Stimulated activated CD4-positive, alpha-beta T cell treated with anti-CD3 and anti-CD28 coated beads, Interleukin-12 subunit alpha, Interleukin-12 subunit beta, amount 100 ng/mL, for 48 hours (primary cell): ENCODE data around the gene PXT1.
A peak's percentile ranks its signal among the peaks of the same experiment; 100 is the strongest.
"Not testable (repeated sequence)": the region's sequence is repeated elsewhere in the genome, so short reads cannot be mapped to it uniquely, and the experiment has no call there.

Experiments
- DNase-seq, 3 donors: peaks; one replicate each; pipeline ENCODE4 v3.0.0-alpha.2; 2020; ENCODE audit warnings: low read depth in 2 of 3, low spot score in 1 of 3

The PXT1 gene

GRCh38 chr6:36442671-36443470 lies at the start of gene PXT1, which contains the start of gene KCTD20:
Gene PXT1, minus strand, starts transcription at chr6:36442854. Its CDS starts 16,772 bp downstream, at chr6:36426082.
Gene KCTD20, plus strand, starts transcription at chr6:36443000. Its CDS starts 27,098 bp downstream, at chr6:36470098.
- peak; percentile 73 to 85 (median 80) for DNase-seq

- DNase-seq = no peak
Measured at GRCh38 chr6:36492092-36492491, 49.4 kb upstream of the PXT1 start.

- no peak for DNase-seq
Measured at GRCh38 chr6:36491378-36491965, 48.8 kb upstream of the PXT1 start.

GRCh38 chr6:36489426-36489825 lies 46.8 kb upstream of the PXT1 start:
- no peak for DNase-seq

GRCh38 chr6:36488221-36488620 lies 45.6 kb upstream of the PXT1 start:
- no peak for DNase-seq

GRCh38 chr6:36487698-36488097 lies 45.0 kb upstream of the PXT1 start:
- DNase-seq = no peak

- no peak for DNase-seq
Measured at GRCh38 chr6:36484736-36485135, 42.1 kb upstream of the PXT1 start.

- not testable (repeated sequence) for DNase-seq
Measured at GRCh38 chr6:36483326-36483725, 40.7 kb upstream of the PXT1 start.

- no peak for DNase-seq
Measured at GRCh38 chr6:36479256-36479655, 36.6 kb upstream of the PXT1 start.

GRCh38 chr6:36478051-36478526 lies 35.4 kb upstream of the PXT1 start:
- no peak for DNase-seq

GRCh38 chr6:36469946-36470345 lies 27.3 kb upstream of the PXT1 start:
- no peak for DNase-seq

- no peak for DNase-seq
Measured at GRCh38 chr6:36469148-36469661, 26.6 kb upstream of the PXT1 start.

GRCh38 chr6:36467625-36468024 lies 25.0 kb upstream of the PXT1 start:
- DNase-seq = no peak

GRCh38 chr6:36464233-36464632 lies 21.6 kb upstream of the PXT1 start:
- no peak for DNase-seq

GRCh38 chr6:36463676-36464075 lies 21.0 kb upstream of the PXT1 start:
- DNase-seq = no peak

GRCh38 chr6:36461646-36462045 lies 19.0 kb upstream of the PXT1 start:
- no peak for DNase-seq

- no peak for DNase-seq
Measured at GRCh38 chr6:36460916-36461315, 18.3 kb upstream of the PXT1 start.

- no peak for DNase-seq
Measured at GRCh38 chr6:36459501-36459900, 16.8 kb upstream of the PXT1 start.

GRCh38 chr6:36455486-36456027 lies 12.9 kb upstream of the PXT1 start:
- DNase-seq = no peak

GRCh38 chr6:36452897-36453296 lies 10.2 kb upstream of the PXT1 start:
- not testable (repeated sequence) for DNase-seq

- DNase-seq = not testable (repeated sequence)
Measured at GRCh38 chr6:36449173-36449572, 6.5 kb upstream of the PXT1 start.

GRCh38 chr6:36445621-36446020 lies 3.0 kb upstream of the PXT1 start:
- no peak for DNase-seq
